Colonic mucosa (tissue), 4 donors: Measurements from ENCODE around the gene NAA10. TPM values are rescaled to one million over a fixed set of nuclear protein-coding genes. Genes with fewer than 3 reads are reported as not detected.

ENCODE experiments used
- DNase-seq: peaks from one replicate; pipeline ENCODE4 v3.0.0-alpha.2; 2020
- H3K27ac ChIP-seq: fragments of 200-600 bp; one replicate; pipeline ENCODE4 v1.8.0; 2021
- H3K27me3 ChIP-seq: fragments of 200-600 bp; one replicate; pipeline ENCODE4 v1.8.0; 2021
- H3K36me3 ChIP-seq: fragments of 200-600 bp; one replicate; pipeline ENCODE4 v1.8.0; 2021
- H3K4me1 ChIP-seq: fragments of 200-600 bp; one replicate; pipeline ENCODE4 v1.8.0; 2021; ENCODE audit warnings: mild to moderate bottlenecking
- H3K4me3 ChIP-seq: fragments of 200-600 bp; one replicate; pipeline ENCODE4 v1.8.0; 2021
- H3K9ac ChIP-seq, 2 donors: one replicate each; pipeline ENCODE4 v1.7.0; 2013; ENCODE audit warnings: control low read depth in 2 of 2, low read depth in 2 of 2, low read length in 2 of 2
- H3K9me3 ChIP-seq: fragments of 200-600 bp; one replicate; pipeline ENCODE4 v1.8.0; 2021
- intact Hi-C: fragments of 100-400 bp; cut with DNase I; formaldehyde crosslinking; loops from one replicate; pipeline ENCODE4 v1.14.1; 2022
- total RNA-seq, 2 donors: library from RNA; stranded (reverse); fragmentation: NEBNext Ultra II Directional in 1 of 2; extraction: Animal tissue kit (Norgen Biotek cat#: 25700) in 1 of 2; gene quantifications; one replicate each; pipeline ENCODE4 v1.2.1, GENCODE V29; 2021
- TF ChIP-seq, protein P1 (sequence below): fragments of 200-600 bp; IDR thresholded peaks from one replicate; pipeline ENCODE4 v1.8.0; 2022; ENCODE audit warnings: antibody characterized with exemption, mild to moderate bottlenecking
- donor health status: healthy.
- donor health status: DM: no; HTN: no; CAD: no.
- donor health status: DM: no; HTN: no; CAD: no.

Gene NAA10
- total RNA-seq, 2 donors from 2014 or later: 55.9 to 115 TPM

DNA sequence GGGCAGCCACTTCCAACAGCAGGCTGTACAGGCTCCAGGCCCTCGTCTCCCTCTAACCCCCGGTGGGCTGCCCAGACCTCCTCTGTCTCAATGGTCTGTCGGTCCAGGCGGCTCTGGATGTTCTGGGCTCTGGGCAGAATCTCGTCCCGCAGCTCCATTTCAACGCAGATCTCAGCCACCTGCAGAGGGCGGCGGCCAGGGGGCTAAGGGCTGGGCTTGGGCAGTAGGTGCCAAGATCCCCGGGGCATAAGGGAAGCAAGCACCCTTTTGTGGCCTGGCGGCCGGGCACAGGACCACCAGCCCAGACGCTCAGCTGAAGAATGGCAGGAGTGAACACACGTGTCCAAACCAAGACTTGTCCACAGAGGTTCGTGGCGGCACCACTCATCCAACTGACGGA lies 21.1 kb downstream of the NAA10 start:
- Histone ChIP-seq H3K4me1 (no peaks in the 10 kb centered on the region), H3K36me3 (no peaks in the 10 kb centered on the region), H3K9ac (no peak overlapping the region), H3K9me3 (no peaks in the 10 kb centered on the region), H3K27ac (no peak overlapping the region), H3K27me3 (no peaks in the 10 kb centered on the region), H3K4me3 (no peak overlapping the region)
- TF ChIP-seq, protein P1, sequence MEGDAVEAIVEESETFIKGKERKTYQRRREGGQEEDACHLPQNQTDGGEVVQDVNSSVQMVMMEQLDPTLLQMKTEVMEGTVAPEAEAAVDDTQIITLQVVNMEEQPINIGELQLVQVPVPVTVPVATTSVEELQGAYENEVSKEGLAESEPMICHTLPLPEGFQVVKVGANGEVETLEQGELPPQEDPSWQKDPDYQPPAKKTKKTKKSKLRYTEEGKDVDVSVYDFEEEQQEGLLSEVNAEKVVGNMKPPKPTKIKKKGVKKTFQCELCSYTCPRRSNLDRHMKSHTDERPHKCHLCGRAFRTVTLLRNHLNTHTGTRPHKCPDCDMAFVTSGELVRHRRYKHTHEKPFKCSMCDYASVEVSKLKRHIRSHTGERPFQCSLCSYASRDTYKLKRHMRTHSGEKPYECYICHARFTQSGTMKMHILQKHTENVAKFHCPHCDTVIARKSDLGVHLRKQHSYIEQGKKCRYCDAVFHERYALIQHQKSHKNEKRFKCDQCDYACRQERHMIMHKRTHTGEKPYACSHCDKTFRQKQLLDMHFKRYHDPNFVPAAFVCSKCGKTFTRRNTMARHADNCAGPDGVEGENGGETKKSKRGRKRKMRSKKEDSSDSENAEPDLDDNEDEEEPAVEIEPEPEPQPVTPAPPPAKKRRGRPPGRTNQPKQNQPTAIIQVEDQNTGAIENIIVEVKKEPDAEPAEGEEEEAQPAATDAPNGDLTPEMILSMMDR: no peak
- intact Hi-C loops: no loop called here
- DNase-seq: no peak

DNA sequence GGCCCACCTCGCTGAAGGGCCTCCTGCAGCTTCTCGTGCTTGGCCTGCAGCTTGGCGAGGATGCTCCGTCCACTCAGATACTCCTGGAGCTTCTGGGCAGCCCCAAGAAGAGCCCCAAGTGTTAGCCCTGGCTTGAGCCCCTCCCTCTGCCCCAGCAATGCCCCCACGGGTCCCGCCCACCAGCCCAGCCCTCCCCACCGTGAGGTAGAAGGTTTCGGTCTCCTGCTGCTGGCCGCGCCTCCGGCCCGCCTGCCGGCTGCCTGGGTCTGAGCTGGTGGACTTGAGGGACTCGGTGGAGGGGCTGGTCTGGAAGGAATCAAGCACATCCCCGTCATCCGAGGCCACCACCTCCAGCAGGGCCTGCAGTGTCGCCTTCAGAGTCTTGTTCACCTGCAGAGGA lies 21.6 kb downstream of the NAA10 start:
- Histone ChIP-seq H3K27me3 (no peaks in the 10 kb centered on the region), H3K9ac (no peak overlapping the region), H3K4me3 (no peak overlapping the region), H3K9me3 (no peaks in the 10 kb centered on the region), H3K4me1 (no peaks in the 10 kb centered on the region), H3K27ac (no peak overlapping the region), H3K36me3 (no peaks in the 10 kb centered on the region)
- TF ChIP-seq, protein P1: no peak
- DNase-seq: no peak
- intact Hi-C loops: no loop called here

DNA sequence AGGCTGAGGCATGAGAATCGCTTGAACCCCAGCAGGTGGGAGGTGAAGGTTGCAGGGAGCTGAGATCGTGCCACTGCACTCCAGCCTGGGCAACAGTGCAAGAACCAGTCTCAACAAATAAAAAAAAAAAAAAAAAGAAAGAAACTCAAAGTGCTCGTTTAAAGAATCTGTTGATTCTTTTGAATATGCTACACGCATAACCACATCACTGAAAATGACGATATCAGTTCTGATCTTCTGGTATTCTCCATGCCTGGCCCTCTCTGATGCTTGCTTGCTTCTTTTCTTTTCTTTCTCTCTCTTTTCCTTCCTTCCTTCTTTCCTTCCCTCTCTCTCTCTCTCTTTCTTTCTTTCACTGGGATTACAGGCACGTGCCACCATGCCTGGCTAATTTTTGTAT lies 23.0 kb downstream of the NAA10 start:
- Histone ChIP-seq H3K4me1 (no peaks in the 10 kb centered on the region), H3K27ac (no peak overlapping the region), H3K27me3 (no peaks in the 10 kb centered on the region), H3K4me3 (no peak overlapping the region), H3K36me3 (no peaks in the 10 kb centered on the region), H3K9ac (no peak overlapping the region), H3K9me3 (no peaks in the 10 kb centered on the region)
- TF ChIP-seq, protein P1: no peak
- DNase-seq: no peak
- intact Hi-C loops: no loop called here

DNA sequence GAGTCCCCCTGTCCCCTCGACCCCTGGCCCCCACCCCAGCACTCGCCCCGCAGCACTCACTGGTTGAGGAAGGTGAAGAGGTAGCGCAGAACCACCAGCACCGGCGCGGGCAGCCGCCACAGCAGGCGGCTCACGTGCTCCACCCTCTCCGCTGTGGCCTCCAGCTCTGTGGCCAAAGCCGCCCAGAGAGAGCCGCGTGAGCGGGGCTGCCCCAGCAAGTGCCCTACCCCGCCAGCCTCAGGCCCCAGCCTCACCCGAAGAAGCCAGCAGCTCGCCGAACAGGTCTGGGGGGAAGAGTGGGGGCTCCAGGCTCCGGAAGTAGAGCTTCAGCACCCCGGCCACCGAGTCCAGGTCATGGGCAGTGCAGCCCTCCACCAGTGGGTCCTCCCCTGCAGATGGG lies 24.4 kb downstream of the NAA10 start:
- no peak for DNase-seq
- no peaks in the 10 kb centered on the region for H3K27me3 ChIP-seq

DNA sequence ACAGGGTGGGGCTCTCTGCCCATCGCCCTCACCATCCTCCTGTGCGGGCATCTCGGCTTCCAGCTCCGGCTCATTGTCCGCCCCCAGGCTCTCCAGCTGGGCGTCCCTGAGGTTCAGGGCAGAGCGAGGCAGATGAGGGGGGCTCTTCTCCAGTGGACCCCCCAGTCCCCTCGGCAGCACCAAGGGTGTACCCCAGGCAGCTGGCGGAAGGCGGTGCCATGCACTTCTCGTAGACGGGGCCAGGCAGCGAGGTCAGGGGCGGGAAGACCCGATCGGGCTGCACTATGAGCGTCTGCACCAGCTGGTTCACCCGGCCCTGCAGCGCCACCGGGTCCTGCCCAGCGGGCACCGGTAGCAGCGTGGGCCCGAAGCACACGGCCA lies 24.9 kb downstream of the NAA10 start:
- Histone ChIP-seq H3K4me1 (no peaks in the 10 kb centered on the region), H3K9me3 (no peaks in the 10 kb centered on the region), H3K27me3 (no peaks in the 10 kb centered on the region), H3K36me3 (no peaks in the 10 kb centered on the region), H3K4me3 (no peak overlapping the region), H3K27ac (no peak overlapping the region), H3K9ac (no peak overlapping the region)
- TF ChIP-seq, protein P1: no peak
- intact Hi-C loops: no loop called here
- DNase-seq: no peak

More for the DNA sequence above, 24.4 kb downstream of the NAA10 start:
- Histone ChIP-seq H3K36me3 (no peaks in the 10 kb centered on the region), H3K4me3 (no peak overlapping the region), H3K27ac (no peak overlapping the region), H3K9me3 (no peaks in the 10 kb centered on the region), H3K9ac (no peak overlapping the region), H3K4me1 (no peaks in the 10 kb centered on the region)
- intact Hi-C loops: no loop called here
- TF ChIP-seq, protein P1: no peak
